SJCRH30 (cell line): ENCODE data around the gene DMD. TPM values are rescaled to one million over a fixed set of nuclear protein-coding genes. Genes with fewer than 3 reads are reported as not detected.
A peak's percentile ranks its signal among the peaks of the same experiment; 100 is the strongest.
"Not testable (repeated sequence)": the region's sequence is repeated elsewhere in the genome, so short reads cannot be mapped to it uniquely, and the experiment has no call there.

Source experiments
- DNase-seq, 2 experiments: peaks; one replicate each; pipeline ENCODE4 v3.0.0-alpha.2; 2015 to 2020
- H3K27ac ChIP-seq: fragments of 250-450 bp; sonication (Bioruptor Pico); 2 replicates; pipeline ENCODE4 v1.5.1; 2020; ENCODE audit warnings: mild to moderate bottlenecking, moderate library complexity
- H3K27me3 ChIP-seq: fragments of 250-450 bp; sonication (Bioruptor Pico); 2 replicates; pipeline ENCODE4 v1.5.1; 2020; ENCODE audit warnings: mild to moderate bottlenecking, moderate library complexity
- H3K36me3 ChIP-seq: fragments of 250-450 bp; sonication (Bioruptor Pico); 2 replicates; pipeline ENCODE4 v1.5.1; 2020; ENCODE audit warnings: mild to moderate bottlenecking, moderate library complexity
- H3K4me1 ChIP-seq: fragments of 250-450 bp; sonication (Bioruptor Pico); 2 replicates; pipeline ENCODE4 v1.5.1; 2020; ENCODE audit warnings: mild to moderate bottlenecking, moderate library complexity
- H3K4me3 ChIP-seq: fragments of 250-450 bp; sonication (Bioruptor Pico); 2 replicates; pipeline ENCODE4 v1.5.1; 2020; ENCODE audit warnings: mild to moderate bottlenecking, moderate library complexity
- H3K9me3 ChIP-seq: fragments of 250-450 bp; sonication (Bioruptor Pico); replicated peaks from 2 replicates; pipeline ENCODE4 v1.5.1; 2020; ENCODE audit warnings: mild to moderate bottlenecking, moderate library complexity
- total RNA-seq: library from RNA; depleted of rRNA; stranded (reverse); fragments of >200 nt; shearing (Covaris generic); gene quantifications from 2 replicates; pipeline ENCODE4 v1.2.3, GENCODE V29; 2014

The DMD gene
- total RNA-seq, 1 experiment from 2014 or later = 94.8 TPM

DNA sequence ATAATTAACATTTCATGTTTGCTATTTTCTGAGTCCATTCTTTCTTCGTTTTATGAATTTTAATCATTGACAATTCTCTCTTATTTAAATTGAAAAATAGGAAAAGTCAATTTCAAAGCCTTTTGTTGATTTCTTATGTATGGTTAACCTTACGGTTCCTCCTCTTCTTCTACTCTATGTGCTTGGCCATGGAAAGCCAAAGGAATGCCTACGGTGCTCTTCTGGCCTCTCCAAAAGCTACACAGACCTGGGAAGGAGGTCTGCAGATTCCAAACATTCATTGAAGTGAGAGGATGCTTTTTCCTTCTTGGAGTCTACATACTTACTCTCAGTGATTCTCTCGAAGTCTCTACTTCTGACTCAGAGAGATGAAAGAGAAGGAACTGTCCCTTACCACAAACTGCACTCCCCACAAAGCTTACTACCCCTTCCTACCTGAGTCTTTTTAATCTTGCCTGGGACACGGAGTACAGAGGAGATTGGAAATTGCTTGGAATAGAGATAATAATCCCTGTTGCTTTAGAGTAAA lies 1276.4 kb downstream of the DMD start:
- no peak overlapping the region for H3K27ac ChIP-seq
- no peaks in the 10 kb centered on the region for H3K36me3 ChIP-seq
- H3K9me3 ChIP-seq = no peaks in the 10 kb centered on the region
- H3K27me3 ChIP-seq = no peaks in the 10 kb centered on the region
- DNase-seq = no peak
- no peak overlapping the region for H3K4me3 ChIP-seq
- H3K4me1 ChIP-seq = no peaks in the 10 kb centered on the region

DNA sequence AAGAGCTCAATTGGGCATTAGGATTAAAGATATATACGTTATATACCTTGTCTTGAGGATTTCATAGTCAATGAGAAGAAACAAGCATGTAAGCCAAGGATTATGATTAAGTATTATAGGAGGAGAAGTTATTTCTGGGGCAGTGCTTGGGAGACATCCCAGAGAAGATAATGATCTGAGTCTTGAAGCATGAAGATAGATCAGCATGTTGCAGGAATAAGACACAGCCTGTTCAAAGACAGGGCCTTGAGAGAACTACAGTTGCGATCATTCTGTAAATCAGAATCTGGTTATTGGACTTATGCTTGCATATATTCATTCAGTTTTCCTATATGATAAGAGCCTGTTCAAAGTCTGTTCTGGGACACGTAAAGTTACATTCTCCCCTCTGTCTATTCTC lies 1277.3 kb downstream of the DMD start:
- Histone ChIP-seq H3K36me3 (no peaks in the 10 kb centered on the region), H3K27ac (no peak overlapping the region), H3K4me1 (no peaks in the 10 kb centered on the region), H3K27me3 (no peaks in the 10 kb centered on the region), H3K4me3 (no peak overlapping the region), H3K9me3 (no peaks in the 10 kb centered on the region)
- DNase-seq = no peak

DNA sequence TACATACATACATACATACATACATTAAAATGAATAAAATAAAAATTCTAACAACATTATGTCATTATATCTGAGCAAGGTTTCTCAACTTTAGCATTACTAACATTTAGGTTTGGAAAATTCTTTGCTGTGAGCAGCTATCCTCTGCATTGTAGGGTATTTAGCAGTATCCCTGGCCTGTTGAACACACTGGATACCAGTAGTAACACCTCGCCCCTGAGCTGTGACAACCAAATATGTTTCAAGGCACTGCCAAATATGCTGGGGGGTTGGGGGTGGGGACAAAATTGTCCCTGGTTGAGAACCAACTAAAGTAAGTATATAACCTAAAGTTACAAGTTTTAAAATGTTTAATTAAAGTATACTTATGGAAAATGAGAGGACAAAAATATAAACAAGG lies 1278.6 kb downstream of the DMD start:
- Histone ChIP-seq H3K36me3 (no peaks in the 10 kb centered on the region), H3K4me1 (no peaks in the 10 kb centered on the region), H3K27me3 (no peaks in the 10 kb centered on the region), H3K9me3 (no peaks in the 10 kb centered on the region), H3K4me3 (no peak overlapping the region), H3K27ac (no peak overlapping the region)
- DNase-seq = no peak

DNA sequence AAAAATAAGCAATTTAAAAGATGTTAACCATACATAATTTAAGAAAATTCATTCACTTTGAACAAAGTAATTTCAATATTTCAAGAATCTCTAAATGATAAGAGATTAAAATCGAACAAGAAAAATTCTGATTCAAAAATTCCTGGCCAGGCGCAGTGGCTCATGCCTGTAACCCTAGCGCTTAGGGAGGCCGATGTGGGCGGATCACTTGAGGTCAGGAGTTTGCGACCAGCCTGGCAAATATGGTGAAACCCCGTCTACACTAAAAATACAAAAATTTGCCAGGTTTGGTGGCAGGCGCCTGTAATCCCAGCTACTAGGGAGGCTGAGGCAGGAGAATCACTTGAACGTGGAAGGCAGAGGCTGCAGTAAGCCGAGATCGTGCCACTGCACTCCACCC lies 1279.0 kb downstream of the DMD start:
- H3K27me3 ChIP-seq, DNase-seq, H3K4me3 ChIP-seq, H3K36me3 ChIP-seq, H3K4me1 ChIP-seq, H3K27ac ChIP-seq, H3K9me3 ChIP-seq: not testable (repeated sequence)

DNA sequence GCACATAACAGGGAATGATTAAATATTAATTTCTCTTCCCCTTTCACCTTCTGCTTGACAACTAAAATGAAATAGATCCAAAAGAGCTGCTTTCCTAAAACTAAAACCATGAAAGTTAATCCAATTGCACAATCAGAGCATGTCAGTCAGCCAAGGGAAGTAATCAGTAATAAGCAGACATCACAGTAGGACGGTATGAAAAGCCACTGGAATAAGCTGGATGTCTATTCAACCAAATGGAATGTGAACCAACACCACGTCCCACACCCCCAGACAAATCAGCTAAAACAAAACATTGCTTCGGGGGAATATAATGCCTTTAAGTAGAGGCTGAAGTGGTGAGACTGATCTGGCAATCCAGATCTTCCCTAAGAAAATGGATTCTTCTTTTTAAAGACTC lies 1280.1 kb downstream of the DMD start:
- peak in 1 of 2 experiments; percentile 2 for DNase-seq
- Histone ChIP-seq H3K36me3 (no peaks in the 10 kb centered on the region), H3K27me3 (no peaks in the 10 kb centered on the region), H3K27ac (no peak overlapping the region), H3K4me3 (no peak overlapping the region), H3K4me1 (no peaks in the 10 kb centered on the region), H3K9me3 (no peaks in the 10 kb centered on the region)

GRCh38 chrX:31929366-31929765 lies 1282.0 kb downstream of the DMD start:
- Histone ChIP-seq H3K9me3 (no peaks in the 10 kb centered on the region), H3K27me3 (no peaks in the 10 kb centered on the region), H3K4me3 (no peak overlapping the region), H3K27ac (no peak overlapping the region), H3K4me1 (no peaks in the 10 kb centered on the region), H3K36me3 (no peaks in the 10 kb centered on the region)
- no peak for DNase-seq

GRCh38 chrX:31921236-31921635 lies 1290.1 kb downstream of the DMD start:
- DNase-seq = no peak
- no peak overlapping the region for H3K27ac ChIP-seq
- no peaks in the 10 kb centered on the region for H3K4me1 ChIP-seq
- H3K36me3 ChIP-seq = no peaks in the 10 kb centered on the region
- H3K27me3 ChIP-seq = no peaks in the 10 kb centered on the region
- H3K4me3 ChIP-seq = no peak overlapping the region
- no peaks in the 10 kb centered on the region for H3K9me3 ChIP-seq

DNA sequence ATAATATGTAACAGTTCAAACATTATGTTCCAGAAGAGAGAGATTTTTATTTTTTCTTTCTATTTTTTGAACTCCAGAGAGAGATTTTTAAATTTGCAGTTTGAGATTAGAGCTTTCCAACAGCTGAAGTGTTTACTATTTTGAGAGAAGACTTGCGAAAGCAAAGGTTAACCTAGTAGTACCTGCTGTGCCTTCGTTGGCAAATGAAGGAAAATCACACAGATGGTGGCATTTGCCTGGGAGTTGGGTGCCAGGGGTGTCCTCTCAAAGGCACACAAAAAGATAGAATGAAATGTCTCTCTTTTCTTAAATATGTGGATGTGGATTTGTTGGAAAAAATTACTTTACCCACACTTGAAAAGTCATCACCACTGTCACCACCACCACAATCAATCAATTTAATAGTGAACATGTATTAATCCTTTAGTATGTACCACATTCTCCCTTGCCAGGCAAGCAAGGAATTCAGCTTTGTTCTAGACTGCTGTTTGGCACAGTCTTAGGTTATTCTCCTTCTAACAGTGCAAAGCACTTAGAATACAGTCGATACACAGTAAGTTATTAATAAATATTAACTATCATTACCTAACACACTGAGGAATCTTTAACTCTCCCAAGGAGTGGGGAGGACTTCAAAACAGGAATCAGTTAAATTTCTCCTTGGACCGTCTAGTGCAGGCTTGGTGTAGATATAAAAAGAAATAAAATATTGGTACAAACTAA lies 1301.3 kb downstream of the DMD start:
- no peak for DNase-seq
- H3K27ac ChIP-seq = no peak overlapping the region
- no peaks in the 10 kb centered on the region for H3K36me3 ChIP-seq
- H3K27me3 ChIP-seq = no peaks in the 10 kb centered on the region
- H3K9me3 ChIP-seq = no peaks in the 10 kb centered on the region
- no peak overlapping the region for H3K4me3 ChIP-seq
- no peaks in the 10 kb centered on the region for H3K4me1 ChIP-seq

GRCh38 chrX:31894152-31894551 lies 1317.2 kb downstream of the DMD start:
- H3K27ac ChIP-seq = no peak overlapping the region
- H3K9me3 ChIP-seq = no peaks in the 10 kb centered on the region
- no peaks in the 10 kb centered on the region for H3K4me1 ChIP-seq
- H3K27me3 ChIP-seq = no peaks in the 10 kb centered on the region
- H3K4me3 ChIP-seq = no peak overlapping the region
- DNase-seq = no peak
- no peaks in the 10 kb centered on the region for H3K36me3 ChIP-seq

DNA sequence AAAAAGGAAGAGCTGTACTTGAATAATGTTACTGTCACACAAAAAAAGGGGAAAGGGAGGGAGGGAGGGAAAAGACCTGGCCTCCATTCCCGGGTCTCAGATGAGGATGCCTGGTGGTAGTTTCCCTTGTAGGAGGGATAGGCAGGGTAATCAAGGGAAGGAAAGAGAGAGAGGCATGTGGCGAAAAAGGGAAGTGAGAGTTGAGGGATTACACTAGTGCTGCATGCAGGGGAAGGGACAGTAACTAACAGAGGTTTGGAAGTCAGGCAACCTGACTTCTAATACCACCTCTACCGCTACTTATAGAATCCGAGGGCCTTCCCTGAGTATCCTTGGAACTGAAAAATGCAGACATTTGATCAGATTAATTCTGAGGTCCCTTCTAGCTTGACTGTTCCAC lies 1317.8 kb downstream of the DMD start:
- DNase-seq = no peak
- H3K9me3 ChIP-seq = no peaks in the 10 kb centered on the region
- H3K36me3 ChIP-seq = no peaks in the 10 kb centered on the region
- H3K4me3 ChIP-seq = no peak overlapping the region
- no peaks in the 10 kb centered on the region for H3K27me3 ChIP-seq
- no peaks in the 10 kb centered on the region for H3K4me1 ChIP-seq
- H3K27ac ChIP-seq = no peak overlapping the region

DNA sequence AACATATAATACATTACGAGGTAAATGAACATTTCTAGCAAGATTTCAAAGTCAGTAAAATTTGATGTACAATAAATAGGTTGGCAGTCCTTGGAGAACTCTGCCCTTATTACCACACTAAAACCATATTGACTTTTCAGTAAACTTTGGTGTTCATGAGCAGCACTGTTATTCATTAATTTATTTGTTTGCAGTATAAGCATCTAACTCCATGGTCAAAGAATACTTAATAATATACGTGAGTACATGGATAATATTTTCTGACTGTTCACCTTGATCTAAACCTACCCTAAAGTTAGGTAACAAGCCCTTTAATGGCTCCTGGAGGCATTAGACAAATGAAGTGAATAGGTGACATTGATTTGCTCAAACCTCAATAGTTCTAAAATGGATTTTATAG lies 1322.3 kb downstream of the DMD start:
- Histone ChIP-seq H3K27me3 (no peaks in the 10 kb centered on the region), H3K27ac (no peak overlapping the region), H3K36me3 (no peaks in the 10 kb centered on the region), H3K4me3 (no peak overlapping the region), H3K9me3 (no peaks in the 10 kb centered on the region), H3K4me1 (no peaks in the 10 kb centered on the region)
- DNase-seq = no peak

DNA sequence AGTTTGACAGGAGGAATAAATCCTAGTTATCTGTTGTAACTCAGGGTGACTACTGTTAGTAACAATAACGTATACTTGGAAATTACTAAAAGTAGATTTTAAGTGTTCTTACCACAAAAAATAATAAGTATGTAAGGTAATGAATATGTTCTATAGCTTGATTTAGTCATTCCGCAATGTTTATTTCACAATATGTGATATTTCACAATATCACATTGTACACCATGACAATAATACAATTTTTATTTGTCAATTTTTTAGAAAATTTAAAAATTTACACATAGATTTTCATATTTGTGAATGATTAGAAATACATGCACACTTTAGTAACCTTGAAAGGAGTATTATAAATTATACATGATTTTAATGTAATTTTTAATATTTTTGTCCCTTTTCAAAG lies 1326.8 kb downstream of the DMD start:
- no peak overlapping the region for H3K27ac ChIP-seq
- no peaks in the 10 kb centered on the region for H3K9me3 ChIP-seq
- H3K27me3 ChIP-seq = no peaks in the 10 kb centered on the region
- H3K36me3 ChIP-seq = no peaks in the 10 kb centered on the region
- no peaks in the 10 kb centered on the region for H3K4me1 ChIP-seq
- DNase-seq = no peak
- no peak overlapping the region for H3K4me3 ChIP-seq

DNA sequence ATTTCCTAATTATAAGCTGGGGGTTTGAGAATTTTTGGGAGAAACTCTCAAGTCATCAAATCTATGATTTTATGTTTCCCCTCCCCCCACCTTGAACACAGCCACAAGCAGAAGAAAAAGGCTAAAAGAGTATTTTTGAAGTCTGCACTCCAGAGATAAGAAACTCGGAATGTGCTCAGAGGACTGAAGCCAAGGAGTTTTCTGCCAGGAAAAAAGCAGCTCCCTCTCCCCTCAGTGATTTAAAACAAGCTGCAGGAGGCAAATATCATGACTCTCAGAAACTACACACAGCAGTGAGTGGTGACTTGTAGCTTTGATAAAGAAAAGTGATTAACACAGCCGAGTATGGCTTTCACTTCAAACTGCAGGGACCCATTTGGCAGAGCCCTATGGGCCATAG lies 1339.3 kb downstream of the DMD start:
- Histone ChIP-seq H3K27me3 (no peaks in the 10 kb centered on the region), H3K36me3 (no peaks in the 10 kb centered on the region), H3K4me1 (no peaks in the 10 kb centered on the region), H3K4me3 (no peak overlapping the region), H3K9me3 (no peaks in the 10 kb centered on the region), H3K27ac (no peak overlapping the region)
- DNase-seq = no peak

GRCh38 chrX:31870267-31870666 lies 1341.1 kb downstream of the DMD start:
- Histone ChIP-seq H3K9me3 (no peaks in the 10 kb centered on the region), H3K27me3 (no peaks in the 10 kb centered on the region), H3K27ac (no peak overlapping the region), H3K4me1 (no peaks in the 10 kb centered on the region), H3K4me3 (no peak overlapping the region), H3K36me3 (no peaks in the 10 kb centered on the region)
- no peak for DNase-seq

GRCh38 chrX:31860686-31861085 lies 1350.7 kb downstream of the DMD start:
- no peaks in the 10 kb centered on the region for H3K4me1 ChIP-seq
- no peak overlapping the region for H3K27ac ChIP-seq
- H3K36me3 ChIP-seq = no peaks in the 10 kb centered on the region
- no peak for DNase-seq
- no peak overlapping the region for H3K4me3 ChIP-seq
- H3K9me3 ChIP-seq = no peaks in the 10 kb centered on the region
- no peaks in the 10 kb centered on the region for H3K27me3 ChIP-seq

- Histone ChIP-seq H3K27ac (no peak overlapping the region), H3K27me3 (no peaks in the 10 kb centered on the region), H3K4me3 (no peak overlapping the region), H3K4me1 (no peaks in the 10 kb centered on the region), H3K36me3 (no peaks in the 10 kb centered on the region), H3K9me3 (no peaks in the 10 kb centered on the region)
- no peak for DNase-seq
These were observed 1352.4 kb downstream of the DMD start for GRCh38 chrX:31858915-31859314.
